Large intestine (tissue), 3 donors: ENCODE data around the gene EPHA8. TPM values are rescaled to one million over a fixed set of nuclear protein-coding genes. Genes with fewer than 3 reads are reported as not detected.

ENCODE experiments used
- DNase-seq, 2 donors: peaks; one replicate each; pipeline versions ENCODE4 v3.0.0 to v3.0.0-alpha.2; 2013
- H3K27ac ChIP-seq: one replicate; pipeline ENCODE4 v1.5.1; 2013; ENCODE audit warnings: low read length
- H3K27me3 ChIP-seq: 2 replicates; pipeline ENCODE4 v1.6.1; 2013; ENCODE audit warnings: low read length; ENCODE audit not compliant: control insufficient read depth, insufficient read depth
- H3K36me3 ChIP-seq: 2 replicates; pipeline ENCODE4 v1.6.1; 2013; ENCODE audit warnings: low read length; ENCODE audit not compliant: control insufficient read depth, insufficient read depth
- H3K4me1 ChIP-seq: one replicate; pipeline ENCODE4 v1.6.1; 2013; ENCODE audit warnings: low read length; ENCODE audit not compliant: control insufficient read depth, insufficient read depth
- H3K4me3 ChIP-seq: one replicate; pipeline ENCODE4 v1.5.1; 2013; ENCODE audit warnings: low read length
- H3K9me3 ChIP-seq: one replicate; pipeline ENCODE4 v1.6.1; 2013; ENCODE audit warnings: mild to moderate bottlenecking, low read depth, low read length, moderate library complexity; ENCODE audit not compliant: control insufficient read depth
- WGBS: methylation state at CpG from one replicate; pipeline ENCODE4 v1.1.5; 2013; ENCODE audit warnings: low lambda C conversion rate; ENCODE audit not compliant: insufficient coverage; 5-methylcytosine and 5-hydroxymethylcytosine counted together
- polyA plus RNA-seq: library from polyadenylated mRNA; unstranded; fragments of 120-200 nt; gene quantifications from one replicate; pipeline ENCODE4 v1.2.1, GENCODE V29; 2013

Gene EPHA8
- polyA plus RNA-seq, 1 donor: 0.57 TPM

GRCh38 chr1:22600817-22601605 is 37.7 kb downstream of the EPHA8 start:
- no CpG with 5 or more reads among the region's 39 CpGs for WGBS
- H3K27me3 ChIP-seq: peaks cover 26% of the 10 kb centered on the region
- DNase-seq: no peak
- no peak overlapping the region for H3K27ac ChIP-seq
- H3K4me3 ChIP-seq: no peak overlapping the region
- no peaks in the 10 kb centered on the region for H3K36me3 ChIP-seq
- H3K4me1 ChIP-seq: no peaks in the 10 kb centered on the region
- no peaks in the 10 kb centered on the region for H3K9me3 ChIP-seq

- Histone ChIP-seq H3K27me3 (peaks cover 30% of the 10 kb centered on the region), H3K36me3 (no peaks in the 10 kb centered on the region), H3K4me1 (no peaks in the 10 kb centered on the region), H3K27ac (no peak overlapping the region), H3K9me3 (no peaks in the 10 kb centered on the region), H3K4me3 (no peak overlapping the region)
- WGBS: no CpG with 5 or more reads among the region's 12 CpGs
- no peak for DNase-seq
Observed at GRCh38 chr1:22601610-22602009, 38.3 kb downstream of the EPHA8 start.

GRCh38 chr1:22602060-22602740 is 38.9 kb downstream of the EPHA8 start:
- no CpG with 5 or more reads among the region's 18 CpGs for WGBS
- H3K27me3 ChIP-seq: peaks cover 31% of the 10 kb centered on the region
- no peaks in the 10 kb centered on the region for H3K4me1 ChIP-seq
- no peak for DNase-seq
- H3K4me3 ChIP-seq: no peak overlapping the region
- H3K36me3 ChIP-seq: no peaks in the 10 kb centered on the region
- no peak overlapping the region for H3K27ac ChIP-seq
- no peaks in the 10 kb centered on the region for H3K9me3 ChIP-seq

GRCh38 chr1:22606161-22606560 is 42.9 kb downstream of the EPHA8 start:
- WGBS: no CpG with 5 or more reads among the region's 4 CpGs
- no peaks in the 10 kb centered on the region for H3K9me3 ChIP-seq
- no peak for DNase-seq
- no peaks in the 10 kb centered on the region for H3K36me3 ChIP-seq
- peaks cover 35% of the 10 kb centered on the region for H3K27me3 ChIP-seq
- H3K4me1 ChIP-seq: no peaks in the 10 kb centered on the region
- H3K27ac ChIP-seq: no peak overlapping the region
- no peak overlapping the region for H3K4me3 ChIP-seq

GRCh38 chr1:22607154-22607553 is 43.9 kb downstream of the EPHA8 start:
- no peak for DNase-seq
- H3K36me3 ChIP-seq: no peaks in the 10 kb centered on the region
- H3K4me3 ChIP-seq: no peak overlapping the region
- no peaks in the 10 kb centered on the region for H3K4me1 ChIP-seq
- no peak overlapping the region for H3K27ac ChIP-seq
- H3K9me3 ChIP-seq: no peaks in the 10 kb centered on the region
- peaks cover 35% of the 10 kb centered on the region for H3K27me3 ChIP-seq
- whole genome bisulfite sequencing: 0% methylated on average over 1 of the region's 10 CpGs

GRCh38 chr1:22608361-22608760 is 45.1 kb downstream of the EPHA8 start:
- DNase-seq: no peak
- no peaks in the 10 kb centered on the region for H3K36me3 ChIP-seq
- H3K27ac ChIP-seq: no peak overlapping the region
- H3K27me3 ChIP-seq: peaks cover 34% of the 10 kb centered on the region
- no peaks in the 10 kb centered on the region for H3K9me3 ChIP-seq
- no peaks in the 10 kb centered on the region for H3K4me1 ChIP-seq
- H3K4me3 ChIP-seq: no peak overlapping the region
- no CpG with 5 or more reads among the region's 3 CpGs for WGBS

- Histone ChIP-seq H3K27me3 (peaks cover 27% of the 10 kb centered on the region), H3K36me3 (no peaks in the 10 kb centered on the region), H3K4me3 (no peak overlapping the region), H3K27ac (no peak overlapping the region), H3K9me3 (no peaks in the 10 kb centered on the region), H3K4me1 (no peaks in the 10 kb centered on the region)
- no peak for DNase-seq
- no CpG with 5 or more reads among the region's 6 CpGs for WGBS
Observed at GRCh38 chr1:22609291-22609690, 46.0 kb downstream of the EPHA8 start.

- Histone ChIP-seq H3K27me3 (peaks cover 26% of the 10 kb centered on the region), H3K4me1 (no peaks in the 10 kb centered on the region), H3K27ac (no peak overlapping the region), H3K36me3 (no peaks in the 10 kb centered on the region), H3K9me3 (no peaks in the 10 kb centered on the region), H3K4me3 (no peak overlapping the region)
- WGBS: no CpG with 5 or more reads among the region's 7 CpGs
- DNase-seq: peak; percentile 29 to 39
Observed at GRCh38 chr1:22611530-22611947, 48.2 kb downstream of the EPHA8 start.

- no peaks in the 10 kb centered on the region for H3K36me3 ChIP-seq
Observed at GRCh38 chr1:22612671-22613571, 49.6 kb downstream of the EPHA8 start.

GRCh38 chr1:22613572-22613918 is 50.3 kb downstream of the EPHA8 start:
- Histone ChIP-seq H3K4me1 (no peaks in the 10 kb centered on the region), H3K9me3 (no peaks in the 10 kb centered on the region), H3K27me3 (peaks cover 35% of the 10 kb centered on the region), H3K36me3 (no peaks in the 10 kb centered on the region), H3K27ac (no peak overlapping the region), H3K4me3 (no peak overlapping the region)
- DNase-seq: no peak
- WGBS: no CpG with 5 or more reads among the region's 5 CpGs

More at GRCh38 chr1:22612671-22613571, 49.6 kb downstream of the EPHA8 start:
- H3K27ac ChIP-seq: no peak overlapping the region
- WGBS: no CpG with 5 or more reads among the region's 12 CpGs
- no peak for DNase-seq
- peaks cover 35% of the 10 kb centered on the region for H3K27me3 ChIP-seq
- H3K9me3 ChIP-seq: no peaks in the 10 kb centered on the region
- H3K4me3 ChIP-seq: no peak overlapping the region
- no peaks in the 10 kb centered on the region for H3K4me1 ChIP-seq
